H1 (cell line): Measurements from ENCODE around the gene DGUOK. TPM values are rescaled to one million over a fixed set of nuclear protein-coding genes. Genes with fewer than 3 reads are reported as not detected.
A peak's percentile ranks its signal among the peaks of the same experiment; 100 is the strongest.

Experiments
- CTCF ChIA-PET: fragments of 300-600 bp; sonication (Branson Sonifier 250); formaldehyde crosslinking; loops from one replicate; lab custom pipeline; 2021; ENCODE audit not compliant: partially characterized antibody; lab: Charles Lee
- POLR2A ChIA-PET: fragments of 300-600 bp; sonication (Branson Sonifier 250); formaldehyde crosslinking; loops from one replicate; lab custom pipeline; 2021; ENCODE audit warnings: inconsistent platforms; ENCODE audit not compliant: partially characterized antibody; lab: Charles Lee
- DNase-seq, 2 experiments: peaks; one replicate each; pipeline versions ENCODE4 v3.0.0 to v3.0.0-alpha.2; 2010 to 2022; ENCODE audit warnings: low spot score in 2 of 2, low read depth in 1 of 2, mixed read lengths in 1 of 2
- FAIRE-seq: peaks from 2 replicates; lab custom pipeline; 2011; peaks lifted over from hg19 to GRCh38; lab: Jason Lieb, UNC
- H2AFZ ChIP-seq: 2 replicates; pipeline ENCODE4 v1.8.1; 2012; ENCODE audit warnings: low read length, inconsistent platforms
- H2AK5ac ChIP-seq: 2 replicates; pipeline ENCODE4 v1.6.1; 2013; ENCODE audit warnings: low read depth, low read length
- H2BK120ac ChIP-seq: replicated peaks from 2 replicates; pipeline ENCODE3; 2013; ENCODE audit warnings: low read depth, low read length, inconsistent platforms
- H2BK12ac ChIP-seq: 2 replicates; pipeline ENCODE4 v1.6.1; 2013; ENCODE audit warnings: low read depth, low read length
- H2BK15ac ChIP-seq: 2 replicates; pipeline ENCODE4 v1.6.1; 2013; ENCODE audit warnings: low read length
- H2BK20ac ChIP-seq: 2 replicates; pipeline ENCODE4 v1.6.1; 2013; ENCODE audit warnings: low read length
- H2BK5ac ChIP-seq: 2 replicates; pipeline ENCODE4 v1.6.1; 2013; ENCODE audit warnings: low read depth, low read length
- H3K14ac ChIP-seq: 2 replicates; pipeline ENCODE4 v1.6.1; 2013; ENCODE audit warnings: inconsistent platforms; ENCODE audit not compliant: insufficient read length
- H3K18ac ChIP-seq: 2 replicates; pipeline ENCODE4 v1.6.1; 2013; ENCODE audit warnings: low read length; ENCODE audit errors: extremely low read depth
- H3K23ac ChIP-seq: 2 replicates; pipeline ENCODE4 v1.6.1; 2013; ENCODE audit warnings: inconsistent platforms; ENCODE audit not compliant: insufficient read length
- H3K23me2 ChIP-seq: 2 replicates; pipeline ENCODE4 v1.6.1; 2013; ENCODE audit warnings: low read depth, low read length
- H3K27ac ChIP-seq: 2 replicates; pipeline ENCODE4 v1.6.1; 2011; ENCODE audit warnings: low read depth, low read length, inconsistent platforms
- H3K27me3 ChIP-seq, 4 experiments: replicated peaks in 1 of 4; 1 replicate in 1 of 4; 2 replicates in 3 of 4; pipeline versions ENCODE4 v1.6.1 to v1.8.1; 2011 to 2013; ENCODE audit warnings: low read length in 3 of 4, mild to moderate bottlenecking in 3 of 4, inconsistent platforms in 2 of 4, mixed read lengths in 2 of 4, moderate library complexity in 1 of 4; ENCODE audit not compliant: control insufficient read depth in 3 of 4, insufficient read depth in 3 of 4; ENCODE audit errors: extremely low read depth in 1 of 4
- H3K36me3 ChIP-seq, 4 experiments: 2 replicates each; pipeline versions ENCODE4 v1.6.1 to v1.8.1; 2011 to 2013; ENCODE audit warnings: mild to moderate bottlenecking in 4 of 4, low read length in 3 of 4, moderate library complexity in 2 of 4, control low read depth in 1 of 4, inconsistent platforms in 1 of 4; ENCODE audit not compliant: insufficient read depth in 4 of 4, control insufficient read depth in 2 of 4
- H3K4ac ChIP-seq: replicated peaks from 2 replicates; pipeline ENCODE3; 2013; ENCODE audit warnings: low read length, low read depth, mixed read lengths, inconsistent platforms; ENCODE audit not compliant: insufficient read length
- H3K4me1 ChIP-seq, 4 experiments: replicated peaks in 1 of 4; 1 replicate in 1 of 4; 2 replicates in 3 of 4; pipeline versions ENCODE4 v1.6.1 to v1.8.1; 2011 to 2013; ENCODE audit warnings: low read length in 3 of 4, inconsistent platforms in 2 of 4, mixed read lengths in 1 of 4; ENCODE audit not compliant: insufficient read depth in 4 of 4, control insufficient read depth in 3 of 4
- H3K4me2 ChIP-seq, 2 experiments: 2 replicates each; pipeline versions ENCODE4 v1.6.1 to v1.8.1; 2011 to 2013; ENCODE audit warnings: low read depth in 2 of 2, low read length in 2 of 2, control low read depth in 1 of 2, inconsistent platforms in 1 of 2, mild to moderate bottlenecking in 1 of 2; ENCODE audit not compliant: insufficient read depth in 1 of 2
- H3K4me3 ChIP-seq, 4 experiments: fragments of 200-600, 300-600 bp in 1 of 4; sonication (generic), shearing (Covaris generic), sonication (Bioruptor Twin) in 1 of 4; 2 replicates each; pipeline versions ENCODE4 v1.5.1 to v1.8.1; 2011 to 2016; ENCODE audit warnings: low read length in 4 of 4, low read depth in 3 of 4, control low read depth in 2 of 4, inconsistent platforms in 2 of 4, mild to moderate bottlenecking in 2 of 4, mixed read lengths in 1 of 4, moderate library complexity in 1 of 4; ENCODE audit not compliant: insufficient read depth in 2 of 4; ENCODE audit errors: extremely low read depth in 1 of 4
- H3K56ac ChIP-seq: replicated peaks from 2 replicates; pipeline ENCODE3; 2013; ENCODE audit warnings: low read depth, mild to moderate bottlenecking, mixed read lengths, low read length, inconsistent platforms; ENCODE audit not compliant: insufficient read length
- H3K79me1 ChIP-seq: 2 replicates; pipeline ENCODE4 v1.6.1; 2013; ENCODE audit warnings: low read depth, low read length, control low read depth
- H3K79me2 ChIP-seq, 2 experiments: 2 replicates each; pipeline versions ENCODE4 v1.6.1 to v1.8.1; 2012 to 2013; ENCODE audit warnings: low read length in 2 of 2, mild to moderate bottlenecking in 2 of 2, inconsistent platforms in 1 of 2; ENCODE audit not compliant: insufficient read depth in 2 of 2, control insufficient read depth in 1 of 2
- H3K9ac ChIP-seq, 4 experiments: replicated peaks in 1 of 4; 1 replicate in 1 of 4; 2 replicates in 3 of 4; pipeline versions ENCODE4 v1.6.1 to v1.8.1; 2011 to 2013; ENCODE audit warnings: low read depth in 3 of 4, low read length in 3 of 4, control low read depth in 2 of 4, mild to moderate bottlenecking in 2 of 4, moderate library complexity in 2 of 4, inconsistent platforms in 1 of 4; ENCODE audit errors: extremely low read depth in 1 of 4
- H3K9me3 ChIP-seq, 2 experiments: 2 replicates each; pipeline versions ENCODE4 v1.6.1 to v1.8.1; 2012 to 2013; ENCODE audit warnings: mild to moderate bottlenecking in 2 of 2, moderate library complexity in 2 of 2, control low read depth in 1 of 2, inconsistent platforms in 1 of 2, low read depth in 1 of 2, low read length in 1 of 2, mixed read lengths in 1 of 2; ENCODE audit not compliant: insufficient read depth in 2 of 2
- H4K20me1 ChIP-seq, 2 experiments: replicated peaks in 1 of 2; 2 replicates each; pipeline versions ENCODE3 to v1.8.1; 2011 to 2013; ENCODE audit warnings: inconsistent platforms in 2 of 2, low read length in 2 of 2, mild to moderate bottlenecking in 1 of 2; ENCODE audit not compliant: insufficient read depth in 2 of 2, control insufficient read depth in 1 of 2
- H4K5ac ChIP-seq: 2 replicates; pipeline ENCODE4 v1.6.1; 2013; ENCODE audit warnings: low read length, low read depth, mixed read lengths, inconsistent platforms; ENCODE audit not compliant: insufficient read length
- H4K8ac ChIP-seq: 2 replicates; pipeline ENCODE4 v1.8.0; 2013; ENCODE audit warnings: mild to moderate bottlenecking, moderate library complexity, low read length, inconsistent platforms; ENCODE audit not compliant: insufficient read depth; ENCODE audit errors: extremely low read depth
- H4K91ac ChIP-seq: replicated peaks from 2 replicates; pipeline ENCODE3; 2013; ENCODE audit warnings: low read length, mixed read lengths, inconsistent platforms; ENCODE audit not compliant: insufficient read length
- BACH1 ChIP-seq: IDR thresholded peaks from 2 replicates; pipeline ENCODE4 v1.6.1; 2012; ENCODE audit warnings: low read length, improper control_type of control experiment
- BCL11A ChIP-seq, 2 experiments: IDR thresholded peaks; one replicate each; pipeline ENCODE4 v1.6.1; 2011; ENCODE audit warnings: low read depth in 2 of 2, low read length in 2 of 2, mild to moderate bottlenecking in 2 of 2
- BRCA1 ChIP-seq: IDR thresholded peaks from 2 replicates; pipeline ENCODE4 v1.6.1; 2012; ENCODE audit warnings: low read depth, low read length, improper control_type of control experiment
- CEBPB ChIP-seq: IDR thresholded peaks from 2 replicates; pipeline ENCODE4 v1.6.1; 2012; ENCODE audit warnings: low read depth, low read length
- EZH2 ChIP-seq: fragments of 200-600 bp; sonication (generic); IDR thresholded peaks from 2 replicates; pipeline ENCODE4 v1.7.1; 2012; ENCODE audit warnings: low read depth, mild to moderate bottlenecking, moderate library complexity, low read length, inconsistent platforms; ENCODE audit not compliant: severe bottlenecking
- HDAC6 ChIP-seq: IDR thresholded peaks from one replicate; pipeline ENCODE4 v1.7.1; 2012; ENCODE audit warnings: low read depth, mild to moderate bottlenecking, inconsistent platforms, low read length, moderate library complexity
- KDM1A ChIP-seq: fragments of 200-600, 300-600 bp; sonication (generic); IDR thresholded peaks from 2 replicates; pipeline ENCODE4 v1.7.1; 2016; ENCODE audit warnings: mild to moderate bottlenecking, low read length, borderline replicate concordance
- PHF8 ChIP-seq: fragments of 200-600 bp; sonication (generic); conservative IDR thresholded peaks from 2 replicates; pipeline ENCODE4 v1.7.1; 2012; ENCODE audit warnings: low read depth, mild to moderate bottlenecking, inconsistent platforms, low read length, moderate library complexity
- POU5F1 ChIP-seq: IDR thresholded peaks from 2 replicates; pipeline ENCODE4 v1.6.1; 2011; ENCODE audit warnings: low read depth, mild to moderate bottlenecking, low read length, moderate library complexity
- SIN3A ChIP-seq, 2 experiments: IDR thresholded peaks in 1 of 2; conservative IDR thresholded peaks in 1 of 2; 2 replicates each; pipeline ENCODE4 v1.6.1; 2011 to 2012; ENCODE audit warnings: low read length in 2 of 2, improper control_type of control experiment in 1 of 2, low read depth in 1 of 2, mild to moderate bottlenecking in 1 of 2
- SP1 ChIP-seq: IDR thresholded peaks from 2 replicates; pipeline ENCODE4 v1.6.1; 2011; ENCODE audit warnings: low read depth, low read length
- TBP ChIP-seq: IDR thresholded peaks from 2 replicates; pipeline ENCODE4 v1.6.1; 2011; ENCODE audit warnings: low read depth, low read length, improper control_type of control experiment
- WGBS, 2 experiments: shearing (Covaris generic) in 1 of 2; methylation state at CpG; one replicate each; pipeline versions ENCODE4 v1.1.6 to v1.1.7; 2013 to 2015; ENCODE audit warnings: low lambda C conversion rate in 2 of 2, mixed read lengths in 2 of 2, inconsistent platforms in 1 of 2, low coverage in 1 of 2, missing lambda C conversion rate in 1 of 2; ENCODE audit not compliant: insufficient replicate concordance in 2 of 2, insufficient coverage in 1 of 2, insufficient read length in 1 of 2; ENCODE audit errors: extremely low coverage in 1 of 2, missing lambda C conversion rate in 1 of 2; 5-methylcytosine and 5-hydroxymethylcytosine counted together
- polyA plus RNA-seq, 7 experiments: library from polyadenylated mRNA; depleted of rRNA in 3 of 7; stranded (reverse) in 5 of 7; unstranded in 2 of 7; fragments of >200 nt in 5 of 7; fragments of 200-250 nt in 2 of 7; gene quantifications; 1 replicate in 5 of 7; 2 replicates in 1 of 7; 4 replicates in 1 of 7; pipeline versions ENCODE4 v1.2.1 to v1.2.3, GENCODE V29; 2011 to 2013; ENCODE audit warnings: missing spikeins in 2 of 7, mixed read lengths in 2 of 7
- total RNA-seq: library from RNA; stranded (reverse); fragmentation: NEBNext Ultra II Directional; extraction: Animal tissue kit (Norgen Biotek cat#: 25700); gene quantifications from 2 replicates; pipeline ENCODE4 v1.2.1, GENCODE V29; 2021

Gene DGUOK
- total and polyA plus RNA-seq, 2 of the 8 experiments (the other 6 are each of a cell fraction or from before 2014, with no cell fraction given), result 110 to 168 TPM

DNA sequence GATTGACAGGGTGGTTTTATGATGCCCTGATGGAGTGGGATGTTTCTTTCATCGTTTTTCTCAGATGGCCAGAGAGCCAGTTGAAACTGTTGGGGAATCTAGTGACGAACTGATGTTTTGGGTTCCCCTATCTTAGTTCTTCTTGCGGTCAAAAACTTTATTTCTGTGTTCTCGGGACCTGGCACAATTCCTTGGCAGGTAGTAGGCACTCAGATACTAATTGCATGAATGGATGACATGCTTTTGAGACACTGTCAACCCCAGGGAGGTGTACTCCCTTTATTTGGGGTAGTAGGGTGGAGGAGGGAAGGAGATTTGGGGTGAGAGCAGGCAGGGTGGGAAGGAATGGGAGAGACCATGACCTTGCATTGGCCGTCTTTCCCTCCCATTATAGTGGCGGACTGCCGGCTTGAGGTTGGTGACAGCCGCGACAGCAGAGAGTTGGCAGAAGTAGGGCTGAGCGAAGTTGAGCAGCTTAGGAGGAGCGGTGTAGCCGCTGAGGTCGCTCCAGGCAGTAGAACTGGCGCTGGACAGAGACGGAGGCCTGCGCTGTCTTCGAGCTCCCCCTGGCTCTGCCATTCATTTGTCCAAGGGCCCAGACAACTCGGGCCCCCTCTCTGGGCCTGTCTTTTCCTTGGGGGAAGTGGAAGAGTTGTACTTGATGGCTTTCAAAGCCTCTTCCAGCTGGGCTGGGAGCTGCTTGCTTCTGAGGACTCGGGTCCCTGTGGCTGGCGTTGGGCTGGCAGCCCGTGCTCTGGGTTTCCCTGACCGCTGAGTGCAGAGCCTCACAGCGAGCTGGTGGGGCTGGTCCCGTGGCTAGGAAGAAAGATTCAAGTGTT is 60.6 kb downstream of the DGUOK start:
- peaks cover 18% of the 10 kb centered on the region for H3K79me1 ChIP-seq
- no peak overlapping the region for H4K5ac ChIP-seq
- H4K91ac ChIP-seq, result no peak overlapping the region
- peaks cover 16% of the 10 kb centered on the region for H3K23me2 ChIP-seq
- no peak overlapping the region for H4K8ac ChIP-seq
- no peak overlapping the region for H3K18ac ChIP-seq
- no peak overlapping the region for H3K27ac ChIP-seq
- no peaks in the 10 kb centered on the region for H3K9me3 ChIP-seq
- no peak overlapping the region for H3K23ac ChIP-seq
- H2AFZ ChIP-seq, result no peak overlapping the region
- H3K56ac ChIP-seq, result no peak overlapping the region
- 83% methylated on average over 21 of the region's 24 CpGs; no CpG with 5 or more reads in 1 of the 2 experiments for WGBS, 2 experiments
- H3K4ac ChIP-seq, result no peak overlapping the region
- H3K79me2 ChIP-seq, result peaks cover 17 to 63% of the 10 kb centered on the region in 2 experiments; a peak in 3 of 4 replicates
- H4K20me1 ChIP-seq, result peaks cover 19 to 27% of the 10 kb centered on the region in 2 experiments
- H3K36me3 ChIP-seq, result peaks cover 0 to 4% (median 0%) of the 10 kb centered on the region in 4 experiments; a peak in 3 of 8 replicates
- no peak overlapping the region for H3K14ac ChIP-seq
- H2BK12ac ChIP-seq, result peak overlapping the region; percentile 21; the same call in 1 of the 2 replicates
- no peak overlapping the region for H2AK5ac ChIP-seq
- DNase-seq (no peak), FAIRE-seq (no peak)
- H2BK20ac ChIP-seq, result no peak overlapping the region
- peak overlapping the region; percentile 44 to 74 for H3K4me2 ChIP-seq
- no peak overlapping the region for H2BK120ac ChIP-seq
- CTCF ChIA-PET, result interaction anchor here (0.7 to 1.9 kb wide), 10 partner anchors 9 to 262 kb away, joined by 3 to 8 read pairs (median 3); no protein-coding TSS in a partner anchor
- H3K4me3 ChIP-seq, result peak overlapping the region in 3 of 4 experiments; percentile 4 to 28 (median 7); a peak in 4 of 8 replicates
- no peak overlapping the region for H3K9ac ChIP-seq
- H2BK5ac ChIP-seq, result no peak overlapping the region
- POLR2A ChIA-PET, result interaction anchor here (1.0 to 7.5 kb wide), 7 partner anchors 8 to 66 kb away, joined by 3 to 94 read pairs (median 4); no protein-coding TSS in a partner anchor
- H3K4me1 ChIP-seq, result peaks cover 11 to 27% (median 15%) of the 10 kb centered on the region in 4 experiments; a peak in 6 of 7 replicates
- H2BK15ac ChIP-seq, result no peak overlapping the region
- H3K27me3 ChIP-seq, result peaks cover 6 to 21% (median 11%) of the 10 kb centered on the region in 4 experiments
- TF ChIP-seq HDAC6 (no peak), KDM1A (no peak), TBP (no peak), BACH1 (no peak), BRCA1 (no peak), EZH2 (no peak), PHF8 (no peak), SP1 (no peak), BCL11A (IDR thresholded peaks at IDR 0.05; ENCODE audit: low read depth in 2 of 2, low read length in 2 of 2) (no peak), SIN3A (conservative IDR thresholded peaks at IDR 0.05 in 1 of 2, IDR thresholded peaks at IDR 0.05 in 1 of 2; ENCODE audit: low read depth in 1 of 2, low read length in 2 of 2) (no peak), POU5F1 (no peak), CEBPB (no peak)
